ENCODE measurements around the gene KSR2.

Gene KSR2

GRCh38 chr12:117476341-117476740 is 492.4 kb downstream of the KSR2 start:
- TF ChIP-seq, protein P1, sequence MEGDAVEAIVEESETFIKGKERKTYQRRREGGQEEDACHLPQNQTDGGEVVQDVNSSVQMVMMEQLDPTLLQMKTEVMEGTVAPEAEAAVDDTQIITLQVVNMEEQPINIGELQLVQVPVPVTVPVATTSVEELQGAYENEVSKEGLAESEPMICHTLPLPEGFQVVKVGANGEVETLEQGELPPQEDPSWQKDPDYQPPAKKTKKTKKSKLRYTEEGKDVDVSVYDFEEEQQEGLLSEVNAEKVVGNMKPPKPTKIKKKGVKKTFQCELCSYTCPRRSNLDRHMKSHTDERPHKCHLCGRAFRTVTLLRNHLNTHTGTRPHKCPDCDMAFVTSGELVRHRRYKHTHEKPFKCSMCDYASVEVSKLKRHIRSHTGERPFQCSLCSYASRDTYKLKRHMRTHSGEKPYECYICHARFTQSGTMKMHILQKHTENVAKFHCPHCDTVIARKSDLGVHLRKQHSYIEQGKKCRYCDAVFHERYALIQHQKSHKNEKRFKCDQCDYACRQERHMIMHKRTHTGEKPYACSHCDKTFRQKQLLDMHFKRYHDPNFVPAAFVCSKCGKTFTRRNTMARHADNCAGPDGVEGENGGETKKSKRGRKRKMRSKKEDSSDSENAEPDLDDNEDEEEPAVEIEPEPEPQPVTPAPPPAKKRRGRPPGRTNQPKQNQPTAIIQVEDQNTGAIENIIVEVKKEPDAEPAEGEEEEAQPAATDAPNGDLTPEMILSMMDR (IDR thresholded peaks at IDR 0.05), result no peak

GRCh38 chr12:117473856-117474255 is 494.9 kb downstream of the KSR2 start:
- TF ChIP-seq, protein P1 (IDR thresholded peaks at IDR 0.05), result no peak

GRCh38 chr12:117472983-117473382 is 495.8 kb downstream of the KSR2 start:
- TF ChIP-seq, protein P1 (IDR thresholded peaks at IDR 0.05), result peak; percentile 42

GRCh38 chr12:117470804-117471203 is 498.0 kb downstream of the KSR2 start:
- TF ChIP-seq, protein P1 (IDR thresholded peaks at IDR 0.05), result peak; percentile 62

- TF ChIP-seq, protein P1 (IDR thresholded peaks at IDR 0.05), result no peak
These were observed 498.8 kb downstream of the KSR2 start for GRCh38 chr12:117469883-117470483.

GRCh38 chr12:117468016-117468415 is 500.8 kb downstream of the KSR2 start:
- TF ChIP-seq, protein P1 (IDR thresholded peaks at IDR 0.05), result no peak

GRCh38 chr12:117467588-117467987 is 501.2 kb downstream of the KSR2 start:
- TF ChIP-seq, protein P1 (IDR thresholded peaks at IDR 0.05), result no peak
